ENCODE data around the gene IP6K3. TPM values are rescaled to one million over a fixed set of nuclear protein-coding genes. Genes with fewer than 3 reads are reported as not detected.

The IP6K3 gene
- total RNA-seq, 1 donor from 2014 or later: not detected

DNA sequence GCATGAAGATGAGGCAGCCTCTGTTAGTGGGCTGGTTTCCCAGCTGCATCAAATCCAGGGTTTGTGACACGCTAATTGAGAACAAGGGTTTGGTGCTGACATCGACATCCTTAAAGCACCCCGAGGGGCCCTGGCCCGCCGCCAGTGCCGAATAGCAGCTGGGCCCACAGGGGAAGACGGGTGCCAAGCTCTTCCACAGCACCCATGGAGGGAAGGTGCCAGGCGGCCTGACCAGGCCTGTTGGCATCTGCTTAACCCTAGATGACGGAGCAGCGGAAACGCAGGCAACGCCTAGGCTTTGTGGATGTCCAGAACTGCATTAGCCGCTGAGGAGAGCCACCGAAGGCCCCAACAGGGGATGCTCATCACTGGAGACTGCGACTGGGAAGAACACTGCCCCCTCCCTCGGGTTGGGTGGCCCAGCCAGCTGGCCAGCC lies 51.2 kb downstream of the IP6K3 start:
- Histone ChIP-seq H3K4me3 (no peak overlapping the region), H3K9me3 (no peaks in the 10 kb centered on the region), H3K4me1 (no peaks in the 10 kb centered on the region), H3K27ac (peak overlapping the region in 1 of 2 donors; percentile 20), H3K36me3 (peaks cover 6 to 10% of the 10 kb centered on the region in 2 donors), H3K27me3 (no peaks in the 10 kb centered on the region)
- DNase-seq (ENCODE audit: low spot score in 2 of 2): no peak
- intact Hi-C loops (cut with DNase I): no loop called here
- TF ChIP-seq, protein P1, sequence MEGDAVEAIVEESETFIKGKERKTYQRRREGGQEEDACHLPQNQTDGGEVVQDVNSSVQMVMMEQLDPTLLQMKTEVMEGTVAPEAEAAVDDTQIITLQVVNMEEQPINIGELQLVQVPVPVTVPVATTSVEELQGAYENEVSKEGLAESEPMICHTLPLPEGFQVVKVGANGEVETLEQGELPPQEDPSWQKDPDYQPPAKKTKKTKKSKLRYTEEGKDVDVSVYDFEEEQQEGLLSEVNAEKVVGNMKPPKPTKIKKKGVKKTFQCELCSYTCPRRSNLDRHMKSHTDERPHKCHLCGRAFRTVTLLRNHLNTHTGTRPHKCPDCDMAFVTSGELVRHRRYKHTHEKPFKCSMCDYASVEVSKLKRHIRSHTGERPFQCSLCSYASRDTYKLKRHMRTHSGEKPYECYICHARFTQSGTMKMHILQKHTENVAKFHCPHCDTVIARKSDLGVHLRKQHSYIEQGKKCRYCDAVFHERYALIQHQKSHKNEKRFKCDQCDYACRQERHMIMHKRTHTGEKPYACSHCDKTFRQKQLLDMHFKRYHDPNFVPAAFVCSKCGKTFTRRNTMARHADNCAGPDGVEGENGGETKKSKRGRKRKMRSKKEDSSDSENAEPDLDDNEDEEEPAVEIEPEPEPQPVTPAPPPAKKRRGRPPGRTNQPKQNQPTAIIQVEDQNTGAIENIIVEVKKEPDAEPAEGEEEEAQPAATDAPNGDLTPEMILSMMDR (IDR thresholded peaks at IDR 0.05): no peak

DNA sequence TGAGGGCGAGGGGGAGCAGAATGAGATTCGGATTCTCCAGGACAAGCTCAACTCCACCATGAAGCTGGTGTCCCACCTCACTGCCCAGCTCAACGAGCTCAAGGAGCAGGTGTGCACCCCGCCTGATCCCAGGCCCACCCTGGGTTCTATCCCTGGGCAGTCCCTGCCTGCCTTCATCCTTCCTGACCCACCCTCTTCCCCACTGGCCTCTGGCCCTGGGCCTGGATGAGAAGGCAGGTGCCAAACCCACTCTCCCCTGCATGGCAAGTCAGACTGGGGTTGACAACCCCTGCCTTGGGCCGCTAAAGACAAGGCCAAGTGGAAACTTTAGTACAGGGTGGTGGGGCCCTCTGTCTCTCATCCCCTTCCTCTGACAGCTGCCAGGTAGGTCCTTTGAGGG lies 51.7 kb downstream of the IP6K3 start:
- intact Hi-C loops (cut with DNase I): no loop called here
- no peaks in the 10 kb centered on the region for H3K27me3 ChIP-seq
- H3K36me3 ChIP-seq: peaks cover 6 to 10% of the 10 kb centered on the region in 2 donors
- H3K9me3 ChIP-seq: no peaks in the 10 kb centered on the region
- TF ChIP-seq, protein P1 (IDR thresholded peaks at IDR 0.05): no peak
- H3K27ac ChIP-seq: peak overlapping the region in 1 of 2 donors; percentile 20
- H3K4me3 ChIP-seq: no peak overlapping the region
- DNase-seq (ENCODE audit: low spot score in 2 of 2): no peak
- no peaks in the 10 kb centered on the region for H3K4me1 ChIP-seq

DNA sequence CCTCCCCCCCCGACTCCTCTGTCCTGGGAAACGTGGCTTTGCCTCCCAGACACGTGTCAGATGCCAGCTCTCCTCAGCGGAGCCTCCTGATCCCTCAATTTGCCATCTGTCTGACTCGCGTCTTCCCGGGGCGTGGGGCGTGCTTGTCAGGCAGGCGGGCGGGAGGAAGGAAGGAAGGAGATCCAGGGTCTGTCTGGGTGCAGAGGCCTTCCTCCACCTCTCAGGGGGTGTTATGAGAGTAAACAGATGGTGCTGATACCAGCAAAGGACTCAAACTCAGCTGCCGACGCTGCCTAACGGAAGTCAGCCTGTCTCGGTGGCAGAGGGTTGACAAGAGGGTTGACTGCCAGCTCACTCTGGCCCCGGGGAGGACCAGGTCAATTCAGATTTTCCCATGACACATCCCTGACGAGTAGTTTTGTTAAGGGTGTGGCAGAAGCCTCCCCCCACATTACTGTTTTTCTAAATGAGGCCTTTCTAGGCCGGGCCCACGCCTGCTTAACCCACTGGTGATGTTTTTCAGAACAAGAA lies 52.2 kb downstream of the IP6K3 start:
- no peak overlapping the region for H3K4me3 ChIP-seq
- H3K9me3 ChIP-seq: no peaks in the 10 kb centered on the region
- no peaks in the 10 kb centered on the region for H3K27me3 ChIP-seq
- TF ChIP-seq, protein P1 (IDR thresholded peaks at IDR 0.05): no peak
- H3K4me1 ChIP-seq: no peaks in the 10 kb centered on the region
- intact Hi-C loops (cut with DNase I): no loop called here
- DNase-seq (ENCODE audit: low spot score in 2 of 2): no peak
- H3K27ac ChIP-seq: no peak overlapping the region
- H3K36me3 ChIP-seq: peaks cover 6 to 10% of the 10 kb centered on the region in 2 donors

DNA sequence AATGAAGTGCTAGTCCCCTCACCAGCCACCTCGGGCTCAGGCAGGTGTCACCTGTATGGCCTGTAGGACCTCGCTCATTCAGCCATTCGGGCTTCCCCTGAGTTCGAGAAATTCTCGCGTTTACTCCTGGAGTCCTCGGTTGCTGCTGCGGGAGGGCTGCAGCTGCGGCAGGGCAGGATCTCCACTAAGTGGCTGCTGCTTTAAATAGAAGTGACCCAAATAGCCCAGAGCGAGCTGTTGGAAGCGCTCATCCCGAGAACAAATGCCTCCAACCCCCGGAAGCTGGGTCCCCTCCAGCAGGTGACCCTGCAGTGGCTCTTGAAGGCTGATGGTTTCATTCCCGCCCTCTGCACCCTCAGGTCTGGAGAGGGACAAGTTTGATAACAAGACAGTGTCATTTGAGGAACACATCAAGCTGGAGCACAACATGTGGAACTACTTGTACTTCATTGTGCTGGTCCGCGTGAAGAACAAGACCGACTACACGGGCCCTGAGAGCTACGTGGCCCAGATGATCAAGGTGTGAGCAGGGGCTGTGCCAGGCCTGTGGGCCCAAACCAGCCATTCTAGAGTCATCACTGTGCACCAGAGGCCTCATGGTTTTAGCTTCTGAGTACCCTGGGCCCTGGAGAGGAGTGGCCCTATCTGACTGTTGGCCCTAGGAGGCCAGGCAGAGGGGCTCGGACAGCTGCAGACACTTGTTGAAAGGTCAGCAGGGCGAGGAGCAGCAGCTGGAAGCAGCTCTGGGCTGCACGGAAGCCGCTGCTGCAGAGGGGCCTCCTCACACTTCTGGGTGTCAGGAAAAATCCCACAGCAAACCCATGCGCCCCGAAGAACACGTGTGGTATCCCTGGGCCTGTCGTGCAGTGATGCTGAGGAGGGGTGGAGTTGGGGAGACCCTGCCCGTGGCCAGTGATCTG lies 53.3 kb downstream of the IP6K3 start:
- H3K4me1 ChIP-seq: no peaks in the 10 kb centered on the region
- no peaks in the 10 kb centered on the region for H3K27me3 ChIP-seq
- TF ChIP-seq, protein P1 (IDR thresholded peaks at IDR 0.05): no peak
- intact Hi-C loops (cut with DNase I): no loop called here
- DNase-seq (ENCODE audit: low spot score in 2 of 2): no peak
- H3K9me3 ChIP-seq: no peaks in the 10 kb centered on the region
- no peak overlapping the region for H3K4me3 ChIP-seq
- H3K27ac ChIP-seq: no peak overlapping the region
- peaks cover 9 to 10% of the 10 kb centered on the region in 2 donors for H3K36me3 ChIP-seq

DNA sequence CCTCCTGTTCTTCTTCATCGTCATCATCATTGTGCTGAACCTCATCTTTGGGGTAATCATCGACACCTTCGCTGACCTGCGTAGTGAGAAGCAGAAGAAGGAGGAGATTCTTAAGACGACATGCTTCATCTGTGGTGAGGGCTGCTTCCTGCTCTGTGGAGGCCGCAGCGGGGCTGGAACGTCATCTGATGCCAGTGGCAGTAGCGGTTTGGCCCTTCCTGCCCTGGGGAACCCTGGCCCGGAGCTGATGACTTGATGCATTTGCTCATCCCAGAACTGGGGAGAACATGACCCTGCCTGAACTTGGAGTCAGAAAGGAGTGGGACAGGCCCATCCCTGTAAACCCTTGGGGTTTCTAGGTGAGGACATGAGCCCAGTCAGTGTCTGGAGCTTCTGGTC lies 53.9 kb downstream of the IP6K3 start:
- intact Hi-C loops (cut with DNase I): no loop called here
- peaks cover 3 to 12% of the 10 kb centered on the region in 2 donors for H3K36me3 ChIP-seq
- DNase-seq (ENCODE audit: low spot score in 2 of 2): peak; percentile 31 to 78
- no peaks in the 10 kb centered on the region for H3K4me1 ChIP-seq
- peak overlapping the region in 1 of 2 donors; percentile 21 for H3K27ac ChIP-seq
- TF ChIP-seq, protein P1 (IDR thresholded peaks at IDR 0.05): no peak
- H3K27me3 ChIP-seq: no peaks in the 10 kb centered on the region
- H3K9me3 ChIP-seq: no peaks in the 10 kb centered on the region
- H3K4me3 ChIP-seq: no peak overlapping the region
